ENCODE results near the gene SMTNL2.

DNA sequence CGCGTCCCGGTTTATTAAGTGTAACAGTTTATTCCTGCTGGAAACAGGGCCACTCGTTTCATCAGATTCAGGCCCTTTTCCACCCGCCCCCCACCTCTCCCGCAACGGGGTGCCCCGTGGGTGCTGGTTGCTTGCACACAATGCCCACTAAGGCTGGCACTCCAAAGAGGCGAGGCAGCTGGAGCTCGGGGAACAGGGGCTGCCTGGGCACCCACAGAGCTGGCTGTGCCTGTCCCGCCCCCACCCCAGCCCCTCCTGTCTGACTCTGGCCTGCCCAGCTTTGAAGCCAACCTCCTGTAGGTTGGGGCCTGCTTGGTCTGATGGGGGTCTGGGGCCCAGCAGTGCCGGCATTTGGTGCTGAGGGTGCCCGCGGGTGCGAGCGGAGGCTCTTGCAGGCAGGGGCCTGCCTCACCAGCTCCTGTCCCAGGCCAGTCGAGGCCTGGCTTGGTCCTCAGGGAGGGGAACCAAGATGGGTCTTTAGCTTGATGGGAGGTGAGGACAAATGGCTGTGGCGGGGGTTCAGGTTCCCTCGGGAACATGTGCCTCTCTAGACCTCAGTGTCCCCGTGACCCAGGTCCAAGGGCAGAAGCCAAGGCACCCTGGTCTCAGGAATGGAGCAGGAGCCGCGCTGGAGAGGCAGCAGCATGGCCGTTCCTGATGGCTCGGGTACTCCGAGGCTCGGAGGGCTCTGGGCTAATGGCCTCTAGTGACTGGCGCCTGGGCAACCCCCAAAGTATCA is 49.2 kb upstream of the SMTNL2 start:
- TF ChIP-seq, protein P1, sequence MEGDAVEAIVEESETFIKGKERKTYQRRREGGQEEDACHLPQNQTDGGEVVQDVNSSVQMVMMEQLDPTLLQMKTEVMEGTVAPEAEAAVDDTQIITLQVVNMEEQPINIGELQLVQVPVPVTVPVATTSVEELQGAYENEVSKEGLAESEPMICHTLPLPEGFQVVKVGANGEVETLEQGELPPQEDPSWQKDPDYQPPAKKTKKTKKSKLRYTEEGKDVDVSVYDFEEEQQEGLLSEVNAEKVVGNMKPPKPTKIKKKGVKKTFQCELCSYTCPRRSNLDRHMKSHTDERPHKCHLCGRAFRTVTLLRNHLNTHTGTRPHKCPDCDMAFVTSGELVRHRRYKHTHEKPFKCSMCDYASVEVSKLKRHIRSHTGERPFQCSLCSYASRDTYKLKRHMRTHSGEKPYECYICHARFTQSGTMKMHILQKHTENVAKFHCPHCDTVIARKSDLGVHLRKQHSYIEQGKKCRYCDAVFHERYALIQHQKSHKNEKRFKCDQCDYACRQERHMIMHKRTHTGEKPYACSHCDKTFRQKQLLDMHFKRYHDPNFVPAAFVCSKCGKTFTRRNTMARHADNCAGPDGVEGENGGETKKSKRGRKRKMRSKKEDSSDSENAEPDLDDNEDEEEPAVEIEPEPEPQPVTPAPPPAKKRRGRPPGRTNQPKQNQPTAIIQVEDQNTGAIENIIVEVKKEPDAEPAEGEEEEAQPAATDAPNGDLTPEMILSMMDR (IDR thresholded peaks at IDR 0.05) = no peak
- TF ChIP-seq POLR2A (IDR thresholded peaks at IDR 0.05) = no peak
